Cardiac muscle cell (in vitro differentiated cells and primary cell): ENCODE data around the gene RSPO3. TPM values are rescaled to one million over a fixed set of nuclear protein-coding genes. Genes with fewer than 3 reads are reported as not detected.
"Not testable (repeated sequence)": the region's sequence is repeated elsewhere in the genome, so short reads cannot be mapped to it uniquely, and the experiment has no call there.

Experiments
- DNase-seq, 2 donors: peaks; one replicate each; pipeline versions ENCODE4 v3.0.0 to v3.0.0-alpha.2; 2010 to 2017; ENCODE audit warnings: low read depth in 1 of 2, low spot score in 1 of 2
- H3K27ac ChIP-seq: fragments of 200-600 bp; sonication (generic); 2 replicates; pipeline ENCODE4 v1.5.1; 2016
- H3K27me3 ChIP-seq: fragments of 200-600 bp; sonication (generic); 2 replicates; pipeline ENCODE4 v1.6.0; 2016; ENCODE audit warnings: control low read depth
- H3K36me3 ChIP-seq: fragments of 200-600 bp; sonication (generic); 2 replicates; pipeline ENCODE4 v1.5.1; 2016; ENCODE audit warnings: control low read depth
- H3K4me1 ChIP-seq: fragments of 200-600 bp; sonication (generic); 2 replicates; pipeline ENCODE4 v1.8.1; 2017; ENCODE audit warnings: low read depth, mild to moderate bottlenecking, mixed run types
- H3K4me3 ChIP-seq: fragments of 200-600 bp; sonication (generic); 2 replicates; pipeline ENCODE4 v1.5.1; 2016; ENCODE audit warnings: mild to moderate bottlenecking
- H3K9me3 ChIP-seq: fragments of 200-600 bp; sonication (generic); 2 replicates; pipeline ENCODE4 v1.5.1; 2017; ENCODE audit warnings: low read depth, mild to moderate bottlenecking, control low read depth
- CTCF ChIP-seq: IDR thresholded peaks from 2 replicates; pipeline ENCODE4 v1.5.1; 2012; ENCODE audit warnings: low read depth, mild to moderate bottlenecking, low read length
- polyA plus RNA-seq: library from polyadenylated mRNA; unstranded; fragments of >200 nt; fragmentation: Nextera tagmentation; extraction: Ambion mirVana; gene quantifications from 2 replicates; pipeline ENCODE4 v1.2.1, GENCODE V29; 2016
- total RNA-seq: library from RNA; depleted of rRNA; stranded (reverse); fragments of >200 nt; gene quantifications from 2 replicates; pipeline ENCODE4 v1.2.3, GENCODE V29; 2016

The RSPO3 gene
- total and polyA plus RNA-seq, 2 experiments from 2014 or later = 88.0 to 170 TPM

- Histone ChIP-seq H3K9me3 (no peaks in the 10 kb centered on the region), H3K27me3 (no peaks in the 10 kb centered on the region), H3K4me1 (no peaks in the 10 kb centered on the region), H3K27ac (no peak overlapping the region), H3K4me3 (no peak overlapping the region), H3K36me3 (no peaks in the 10 kb centered on the region)
- no peak for DNase-seq
- no peak for TF ChIP-seq CTCF
Measured at GRCh38 chr6:127085181-127085580, 33.3 kb upstream of the RSPO3 start.

- DNase-seq = no peak
- no peaks in the 10 kb centered on the region for H3K36me3 ChIP-seq
- no peaks in the 10 kb centered on the region for H3K9me3 ChIP-seq
- H3K27me3 ChIP-seq = no peaks in the 10 kb centered on the region
- no peak overlapping the region for H3K4me3 ChIP-seq
- H3K27ac ChIP-seq = no peak overlapping the region
- no peaks in the 10 kb centered on the region for H3K4me1 ChIP-seq
- TF ChIP-seq CTCF = no peak
Measured at GRCh38 chr6:127090051-127090450, 28.4 kb upstream of the RSPO3 start.

GRCh38 chr6:127092466-127092865 is 26.0 kb upstream of the RSPO3 start:
- no peak for TF ChIP-seq CTCF
- Histone ChIP-seq H3K27ac (no peak overlapping the region), H3K9me3 (no peaks in the 10 kb centered on the region), H3K4me1 (no peaks in the 10 kb centered on the region), H3K4me3 (no peak overlapping the region), H3K36me3 (no peaks in the 10 kb centered on the region), H3K27me3 (no peaks in the 10 kb centered on the region)
- no peak for DNase-seq

GRCh38 chr6:127094791-127095190 is 23.7 kb upstream of the RSPO3 start:
- DNase-seq = no peak
- Histone ChIP-seq H3K27me3 (no peaks in the 10 kb centered on the region), H3K36me3 (no peaks in the 10 kb centered on the region), H3K9me3 (no peaks in the 10 kb centered on the region), H3K4me3 (no peak overlapping the region), H3K4me1 (no peaks in the 10 kb centered on the region), H3K27ac (no peak overlapping the region)
- TF ChIP-seq CTCF = no peak

- no peaks in the 10 kb centered on the region for H3K4me1 ChIP-seq
- no peaks in the 10 kb centered on the region for H3K9me3 ChIP-seq
- no peaks in the 10 kb centered on the region for H3K27me3 ChIP-seq
- no peak for DNase-seq
- no peak overlapping the region for H3K4me3 ChIP-seq
- H3K36me3 ChIP-seq = no peaks in the 10 kb centered on the region
- TF ChIP-seq CTCF = no peak
- no peak overlapping the region for H3K27ac ChIP-seq
Measured at GRCh38 chr6:127096167-127096566, 22.3 kb upstream of the RSPO3 start.

GRCh38 chr6:127097442-127097841 is 21.0 kb upstream of the RSPO3 start:
- H3K27ac ChIP-seq, H3K4me3 ChIP-seq, H3K36me3 ChIP-seq, DNase-seq, H3K27me3 ChIP-seq, H3K9me3 ChIP-seq, H3K4me1 ChIP-seq: not testable (repeated sequence)
